ENCODE results near the gene CDK5RAP2.
A peak's percentile ranks its signal among the peaks of the same experiment; 100 is the strongest.

CDK5RAP2 gene

DNA sequence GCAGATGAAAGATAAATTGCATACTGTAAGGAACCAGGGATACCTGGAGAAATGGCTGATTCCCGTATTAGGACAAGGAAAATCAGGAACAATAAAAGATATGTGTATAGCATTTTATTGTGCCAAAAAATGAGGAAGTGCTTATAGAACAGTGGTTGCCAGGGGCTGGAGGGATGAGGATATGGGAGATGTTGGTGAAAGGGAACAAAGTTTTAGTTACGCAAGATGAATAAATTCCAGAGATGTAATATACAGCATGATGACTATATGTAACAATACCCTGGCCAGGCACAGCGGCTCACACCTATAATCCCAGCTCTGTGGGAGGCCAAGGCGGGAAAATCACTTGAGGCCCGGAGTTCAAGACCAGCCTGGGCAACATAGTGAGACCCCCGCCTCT, 101.8 kb downstream of the CDK5RAP2 start:
- Histone ChIP-seq H3K36me3 (replicated peaks in 1 of 2; ENCODE audit: control insufficient read depth in 2 of 2, insufficient read depth in 2 of 2, low read length in 2 of 2) (peaks cover 13 to 91% of the 10 kb centered on the region in 2 donors), H3K27me3 (ENCODE audit: control insufficient read depth in 3 of 3, insufficient read depth in 3 of 3, low read depth in 1 of 3, low read length in 3 of 3) (no peaks in the 10 kb centered on the region), H3K4me3 (ENCODE audit: low read length in 2 of 2) (no peak overlapping the region), H4K91ac (ENCODE audit: low read depth, low read length, poor library complexity) (no peak overlapping the region), H2BK5ac (ENCODE audit: low read length) (no peak overlapping the region), H4K8ac (ENCODE audit: low read depth, low read length) (no peak overlapping the region), H3K14ac (ENCODE audit: low read length) (no peak overlapping the region), H2BK120ac (ENCODE audit: low read depth, low read length) (no peak overlapping the region), H3K18ac (ENCODE audit: low read length) (no peak overlapping the region), H3K79me1 (ENCODE audit: low read depth, low read length) (no peaks in the 10 kb centered on the region), H3K23ac (ENCODE audit: low read depth, low read length, poor library complexity) (no peak overlapping the region), H3K4me1 (ENCODE audit: control insufficient read depth in 2 of 2, insufficient read depth in 1 of 2, low read depth in 1 of 2, low read length in 2 of 2) (peaks cover 0 to 2% of the 10 kb centered on the region in 2 donors), H3K9me3 (replicated peaks in 1 of 2; ENCODE audit: control insufficient read depth in 2 of 2, insufficient read depth in 1 of 2, low read depth in 1 of 2, low read length in 2 of 2) (no peaks in the 10 kb centered on the region), H3K4ac (ENCODE audit: low read length) (no peak overlapping the region), H2BK15ac (ENCODE audit: low read length) (no peak overlapping the region), H3K9ac (ENCODE audit: low read depth, low read length, poor library complexity) (no peak overlapping the region), H2AFZ (ENCODE audit: low read length) (no peak overlapping the region), H2BK12ac (ENCODE audit: low read length) (no peak overlapping the region), H3K27ac (replicated peaks; ENCODE audit: low read length) (no peak overlapping the region), H2AK5ac (ENCODE audit: low read depth, low read length) (no peak overlapping the region), H3K4me2 (ENCODE audit: insufficient read depth, low read length, poor library complexity, severe bottlenecking) (no peak overlapping the region)
- no CpG with 5 or more reads among the region's 6 CpGs for WGBS, 2 donors (ENCODE audit: extremely low coverage in 2 of 2, insufficient read length in 2 of 2, insufficient replicate concordance in 1 of 2)
- no peak for DNase-seq (ENCODE audit: low spot score)

- peaks cover 0 to 2% of the 10 kb centered on the region in 2 donors for H3K4me1 ChIP-seq (ENCODE audit: control insufficient read depth in 2 of 2, insufficient read depth in 1 of 2, low read depth in 1 of 2, low read length in 2 of 2)
- no peak overlapping the region for H2AFZ ChIP-seq (ENCODE audit: low read length)
- H3K27me3 ChIP-seq (ENCODE audit: control insufficient read depth in 3 of 3, insufficient read depth in 3 of 3, low read depth in 1 of 3, low read length in 3 of 3), result no peaks in the 10 kb centered on the region
- H4K91ac ChIP-seq (ENCODE audit: low read depth, low read length, poor library complexity), result no peak overlapping the region
- H3K27ac ChIP-seq (replicated peaks; ENCODE audit: low read length), result no peak overlapping the region
- H2BK5ac ChIP-seq (ENCODE audit: low read length), result no peak overlapping the region
- no peak overlapping the region for H2BK12ac ChIP-seq (ENCODE audit: low read length)
- H3K9ac ChIP-seq (ENCODE audit: low read depth, low read length, poor library complexity), result no peak overlapping the region
- no peak overlapping the region for H2BK15ac ChIP-seq (ENCODE audit: low read length)
- no peak overlapping the region for H4K8ac ChIP-seq (ENCODE audit: low read depth, low read length)
- no peak overlapping the region for H3K4me3 ChIP-seq (ENCODE audit: low read length in 2 of 2)
- H3K9me3 ChIP-seq (replicated peaks in 1 of 2; ENCODE audit: control insufficient read depth in 2 of 2, insufficient read depth in 1 of 2, low read depth in 1 of 2, low read length in 2 of 2), result no peaks in the 10 kb centered on the region
- no peaks in the 10 kb centered on the region for H3K79me1 ChIP-seq (ENCODE audit: low read depth, low read length)
- H3K14ac ChIP-seq (ENCODE audit: low read length), result no peak overlapping the region
- H2BK120ac ChIP-seq (ENCODE audit: low read depth, low read length), result no peak overlapping the region
- no peak overlapping the region for H3K18ac ChIP-seq (ENCODE audit: low read length)
- H2AK5ac ChIP-seq (ENCODE audit: low read depth, low read length), result no peak overlapping the region
- DNase-seq (ENCODE audit: low spot score), result peak; percentile 43
- H3K36me3 ChIP-seq (replicated peaks in 1 of 2; ENCODE audit: control insufficient read depth in 2 of 2, insufficient read depth in 2 of 2, low read length in 2 of 2), result peaks cover 13 to 91% of the 10 kb centered on the region in 2 donors
- no peak overlapping the region for H3K23ac ChIP-seq (ENCODE audit: low read depth, low read length, poor library complexity)
- H3K4ac ChIP-seq (ENCODE audit: low read length), result no peak overlapping the region
- no CpG with 5 or more reads among the region's 3 CpGs for WGBS, 2 donors (ENCODE audit: extremely low coverage in 2 of 2, insufficient read length in 2 of 2, insufficient replicate concordance in 1 of 2)
- H3K4me2 ChIP-seq (ENCODE audit: insufficient read depth, low read length, poor library complexity, severe bottlenecking), result no peak overlapping the region
Measured at GRCh38 chr9:120477534-120478001, 102.4 kb downstream of the CDK5RAP2 start.

DNA sequence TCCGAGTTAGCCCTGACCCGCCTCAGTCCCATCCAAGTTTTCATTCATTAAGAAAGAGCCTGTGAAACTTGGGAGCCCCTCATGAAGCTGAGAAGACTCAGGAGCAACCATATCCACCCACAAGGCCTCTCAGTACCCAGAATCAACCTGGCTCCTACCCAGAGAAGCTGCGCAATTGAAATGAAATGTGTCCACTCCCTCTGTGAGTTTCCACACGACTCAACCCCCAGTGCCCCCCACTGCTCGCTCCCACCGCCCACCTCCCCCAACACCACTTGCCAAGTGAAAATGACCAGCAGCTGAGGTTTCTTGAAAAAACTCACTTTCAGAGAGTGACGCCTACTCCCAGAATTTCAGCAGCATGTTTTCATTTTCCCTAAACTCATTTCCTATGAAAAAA, 104.6 kb downstream of the CDK5RAP2 start:
- Histone ChIP-seq H3K4me1 (ENCODE audit: control insufficient read depth in 2 of 2, insufficient read depth in 1 of 2, low read depth in 1 of 2, low read length in 2 of 2) (peaks cover 0 to 2% of the 10 kb centered on the region in 2 donors), H2BK5ac (ENCODE audit: low read length) (no peak overlapping the region), H2BK15ac (ENCODE audit: low read length) (no peak overlapping the region), H2AK5ac (ENCODE audit: low read depth, low read length) (no peak overlapping the region), H3K79me1 (ENCODE audit: low read depth, low read length) (no peaks in the 10 kb centered on the region), H3K4me3 (ENCODE audit: low read length in 2 of 2) (no peak overlapping the region), H3K4ac (ENCODE audit: low read length) (no peak overlapping the region), H3K4me2 (ENCODE audit: insufficient read depth, low read length, poor library complexity, severe bottlenecking) (no peak overlapping the region), H2BK12ac (ENCODE audit: low read length) (no peak overlapping the region), H4K8ac (ENCODE audit: low read depth, low read length) (no peak overlapping the region), H3K9ac (ENCODE audit: low read depth, low read length, poor library complexity) (no peak overlapping the region), H3K14ac (ENCODE audit: low read length) (no peak overlapping the region), H3K18ac (ENCODE audit: low read length) (no peak overlapping the region), H3K23ac (ENCODE audit: low read depth, low read length, poor library complexity) (no peak overlapping the region), H2BK120ac (ENCODE audit: low read depth, low read length) (no peak overlapping the region), H2AFZ (ENCODE audit: low read length) (no peak overlapping the region), H4K91ac (ENCODE audit: low read depth, low read length, poor library complexity) (no peak overlapping the region), H3K9me3 (replicated peaks in 1 of 2; ENCODE audit: control insufficient read depth in 2 of 2, insufficient read depth in 1 of 2, low read depth in 1 of 2, low read length in 2 of 2) (no peaks in the 10 kb centered on the region), H3K27ac (replicated peaks; ENCODE audit: low read length) (no peak overlapping the region), H3K36me3 (replicated peaks in 1 of 2; ENCODE audit: control insufficient read depth in 2 of 2, insufficient read depth in 2 of 2, low read length in 2 of 2) (peaks cover 17 to 92% of the 10 kb centered on the region in 2 donors), H3K27me3 (ENCODE audit: control insufficient read depth in 3 of 3, insufficient read depth in 3 of 3, low read depth in 1 of 3, low read length in 3 of 3) (no peaks in the 10 kb centered on the region)
- WGBS, 2 donors (ENCODE audit: extremely low coverage in 2 of 2, insufficient read length in 2 of 2, insufficient replicate concordance in 1 of 2), result no CpG with 5 or more reads among the region's 7 CpGs
- no peak for DNase-seq (ENCODE audit: low spot score)

- no peak overlapping the region for H2BK5ac ChIP-seq (ENCODE audit: low read length)
- H2AFZ ChIP-seq (ENCODE audit: low read length), result no peak overlapping the region
- H3K4me3 ChIP-seq (ENCODE audit: low read length in 2 of 2), result no peak overlapping the region
- H2BK120ac ChIP-seq (ENCODE audit: low read depth, low read length), result no peak overlapping the region
- H3K4me2 ChIP-seq (ENCODE audit: insufficient read depth, low read length, poor library complexity, severe bottlenecking), result no peak overlapping the region
- H3K9me3 ChIP-seq (replicated peaks in 1 of 2; ENCODE audit: control insufficient read depth in 2 of 2, insufficient read depth in 1 of 2, low read depth in 1 of 2, low read length in 2 of 2), result no peaks in the 10 kb centered on the region
- WGBS, 2 donors (ENCODE audit: extremely low coverage in 2 of 2, insufficient read length in 2 of 2, insufficient replicate concordance in 1 of 2), result no CpG with 5 or more reads among the region's 3 CpGs
- no peak overlapping the region for H3K14ac ChIP-seq (ENCODE audit: low read length)
- H2BK15ac ChIP-seq (ENCODE audit: low read length), result no peak overlapping the region
- H3K9ac ChIP-seq (ENCODE audit: low read depth, low read length, poor library complexity), result no peak overlapping the region
- H2AK5ac ChIP-seq (ENCODE audit: low read depth, low read length), result no peak overlapping the region
- no peak overlapping the region for H4K91ac ChIP-seq (ENCODE audit: low read depth, low read length, poor library complexity)
- no peak overlapping the region for H3K23ac ChIP-seq (ENCODE audit: low read depth, low read length, poor library complexity)
- no peak overlapping the region for H3K27ac ChIP-seq (replicated peaks; ENCODE audit: low read length)
- H2BK12ac ChIP-seq (ENCODE audit: low read length), result no peak overlapping the region
- no peaks in the 10 kb centered on the region for H3K79me1 ChIP-seq (ENCODE audit: low read depth, low read length)
- H4K8ac ChIP-seq (ENCODE audit: low read depth, low read length), result no peak overlapping the region
- DNase-seq (ENCODE audit: low spot score), result no peak
- peaks cover 0 to 2% of the 10 kb centered on the region in 2 donors for H3K4me1 ChIP-seq (ENCODE audit: control insufficient read depth in 2 of 2, insufficient read depth in 1 of 2, low read depth in 1 of 2, low read length in 2 of 2)
- H3K4ac ChIP-seq (ENCODE audit: low read length), result no peak overlapping the region
- H3K27me3 ChIP-seq (ENCODE audit: control insufficient read depth in 3 of 3, insufficient read depth in 3 of 3, low read depth in 1 of 3, low read length in 3 of 3), result no peaks in the 10 kb centered on the region
- peaks cover 17 to 97% of the 10 kb centered on the region in 2 donors for H3K36me3 ChIP-seq (replicated peaks in 1 of 2; ENCODE audit: control insufficient read depth in 2 of 2, insufficient read depth in 2 of 2, low read length in 2 of 2)
- H3K18ac ChIP-seq (ENCODE audit: low read length), result no peak overlapping the region
Measured at GRCh38 chr9:120474591-120475243, 105.2 kb downstream of the CDK5RAP2 start.
